K562 (cell line): ENCODE results near the gene TNF. TPM values are rescaled to one million over a fixed set of nuclear protein-coding genes. Genes with fewer than 3 reads are reported as not detected.
A peak's percentile ranks its signal among the peaks of the same experiment; 100 is the strongest.

Experiments used
- HDAC2 ChIP-seq: fragments of 450-650 bp; IDR thresholded peaks from 2 replicates; pipeline ENCODE4 v1.6.1; 2016; ENCODE audit warnings: mild to moderate bottlenecking
- NR2C2 ChIP-seq, 2 experiments: fragments of 200-800 bp in 1 of 2; sonication (Bioruptor generic) in 1 of 2; sonication (generic) in 1 of 2; formaldehyde crosslinking in 1 of 2; IDR thresholded peaks; 2 replicates each; pipeline versions ENCODE4 v1.6.1 to v1.8.0; 2016 to 2022; ENCODE audit warnings: mild to moderate bottlenecking in 1 of 2, missing compliant biosample characterization in 1 of 2, missing genetic modification characterization in 1 of 2, missing genetic modification reagents in 1 of 2
- SMC3 ChIP-seq: conservative IDR thresholded peaks from 2 replicates; pipeline ENCODE4 v1.6.1; 2011; ENCODE audit warnings: low read depth, low read length, improper control_type of control experiment; ENCODE audit not compliant: insufficient read depth
- YY1 ChIP-seq, 3 experiments: IDR thresholded peaks; 2 replicates each; pipeline ENCODE4 v1.6.1; 2011; ENCODE audit warnings: low read length in 2 of 3, mild to moderate bottlenecking in 2 of 3, moderate library complexity in 2 of 3, borderline replicate concordance in 1 of 3, control low read depth in 1 of 3, low read depth in 1 of 3; ENCODE audit not compliant: insufficient read depth in 3 of 3, insufficient replicate concordance in 2 of 3, control insufficient read depth in 1 of 3, insufficient read length in 1 of 3; ENCODE audit errors: extremely low read depth in 1 of 3
- ZBED1 ChIP-seq: IDR thresholded peaks from 2 replicates; pipeline ENCODE4 v1.6.1; 2014
- polyA plus RNA-seq, 8 experiments: library from polyadenylated mRNA; depleted of rRNA in 4 of 8; stranded (reverse) in 5 of 8; unstranded in 3 of 8; fragments of >200 nt; fragmentation: Nextera tagmentation in 2 of 8; fragmentation: Illumina TruSeq in 1 of 8; extraction: Ambion mirVana in 2 of 8; extraction: Trizol in 1 of 8; gene quantifications; 2 replicates each; pipeline versions ENCODE4 v1.2.1 to v1.2.3, GENCODE V29; 2011 to 2014; ENCODE audit warnings: inconsistent platforms in 1 of 8, missing spikeins in 1 of 8
- total RNA-seq, 7 experiments: library from RNA; depleted of rRNA in 6 of 7; stranded (reverse); fragments of >200 nt in 6 of 7; fragmentation: Illumina TruSeq in 2 of 7; extraction: Trizol in 2 of 7; gene quantifications; 2 replicates each; pipeline versions ENCODE4 v1.2.1 to v1.2.3, GENCODE V29; 2011 to 2021; ENCODE audit warnings: low replicate concordance in 1 of 7
- TF ChIP-seq, protein P1 (sequence below), 3 experiments: IDR thresholded peaks in 2 of 3; conservative IDR thresholded peaks in 1 of 3; 2 replicates each; pipeline ENCODE4 v1.5.1; 2011 to 2012; ENCODE audit warnings: low read length in 3 of 3, mild to moderate bottlenecking in 3 of 3, control low read depth in 2 of 3, improper control_type of control experiment in 1 of 3, inconsistent platforms in 1 of 3, low read depth in 1 of 3, mixed read lengths in 1 of 3, moderate library complexity in 1 of 3; ENCODE audit not compliant: insufficient read depth in 2 of 3
- TF ChIP-seq, protein P2 (sequence below): sonication (generic); formaldehyde crosslinking; IDR thresholded peaks from 2 replicates; pipeline ENCODE4 v1.8.0; 2023; ENCODE audit warnings: mild to moderate bottlenecking, missing genetic modification reagents
- TF ChIP-seq, protein P3 (sequence below): sonication (generic); formaldehyde crosslinking; IDR thresholded peaks from 2 replicates; pipeline ENCODE4 v1.8.0; 2022; ENCODE audit warnings: mild to moderate bottlenecking, low read depth, missing genetic modification reagents
- TF ChIP-seq, protein P4 (sequence below): fragments of 200-800 bp; sonication (Bioruptor generic); IDR thresholded peaks from 2 replicates; pipeline ENCODE4 v1.6.1; 2017; ENCODE audit warnings: missing genetic modification characterization, missing compliant biosample characterization

Gene TNF
- total and polyA plus RNA-seq, 9 of the 15 experiments (the other 6 are each of a cell fraction or from before 2014, with no cell fraction given), result 0.08 to 0.40 TPM; not detected in 7

DNA sequence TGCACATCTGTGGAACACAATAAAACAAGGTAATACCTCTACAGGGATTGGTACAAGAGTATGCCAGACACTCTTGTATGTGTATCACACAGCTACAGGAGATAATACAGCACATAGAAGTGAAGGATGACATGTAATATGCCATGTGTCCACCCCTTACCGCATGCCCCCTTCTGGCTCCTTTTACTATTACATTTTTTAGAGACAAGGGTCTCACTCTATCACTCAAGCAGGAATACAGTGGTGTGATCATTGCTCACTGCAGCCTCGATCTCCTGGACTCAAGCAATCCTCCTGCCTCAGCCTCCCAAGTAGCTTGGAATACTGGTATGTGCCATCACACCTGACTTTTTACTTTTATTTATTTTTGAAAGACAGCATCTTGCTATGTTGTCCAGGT is 21.6 kb downstream of the TNF start (continued):
- TF ChIP-seq, protein P1, sequence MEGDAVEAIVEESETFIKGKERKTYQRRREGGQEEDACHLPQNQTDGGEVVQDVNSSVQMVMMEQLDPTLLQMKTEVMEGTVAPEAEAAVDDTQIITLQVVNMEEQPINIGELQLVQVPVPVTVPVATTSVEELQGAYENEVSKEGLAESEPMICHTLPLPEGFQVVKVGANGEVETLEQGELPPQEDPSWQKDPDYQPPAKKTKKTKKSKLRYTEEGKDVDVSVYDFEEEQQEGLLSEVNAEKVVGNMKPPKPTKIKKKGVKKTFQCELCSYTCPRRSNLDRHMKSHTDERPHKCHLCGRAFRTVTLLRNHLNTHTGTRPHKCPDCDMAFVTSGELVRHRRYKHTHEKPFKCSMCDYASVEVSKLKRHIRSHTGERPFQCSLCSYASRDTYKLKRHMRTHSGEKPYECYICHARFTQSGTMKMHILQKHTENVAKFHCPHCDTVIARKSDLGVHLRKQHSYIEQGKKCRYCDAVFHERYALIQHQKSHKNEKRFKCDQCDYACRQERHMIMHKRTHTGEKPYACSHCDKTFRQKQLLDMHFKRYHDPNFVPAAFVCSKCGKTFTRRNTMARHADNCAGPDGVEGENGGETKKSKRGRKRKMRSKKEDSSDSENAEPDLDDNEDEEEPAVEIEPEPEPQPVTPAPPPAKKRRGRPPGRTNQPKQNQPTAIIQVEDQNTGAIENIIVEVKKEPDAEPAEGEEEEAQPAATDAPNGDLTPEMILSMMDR (IDR thresholded peaks at IDR 0.05 in 2 of 3, conservative IDR thresholded peaks at IDR 0.05 in 1 of 3; ENCODE audit: insufficient read depth in 2 of 3, low read depth in 1 of 3, low read length in 3 of 3), result peak; percentile 68 to 81 (median 71)
- TF ChIP-seq, protein P2, sequence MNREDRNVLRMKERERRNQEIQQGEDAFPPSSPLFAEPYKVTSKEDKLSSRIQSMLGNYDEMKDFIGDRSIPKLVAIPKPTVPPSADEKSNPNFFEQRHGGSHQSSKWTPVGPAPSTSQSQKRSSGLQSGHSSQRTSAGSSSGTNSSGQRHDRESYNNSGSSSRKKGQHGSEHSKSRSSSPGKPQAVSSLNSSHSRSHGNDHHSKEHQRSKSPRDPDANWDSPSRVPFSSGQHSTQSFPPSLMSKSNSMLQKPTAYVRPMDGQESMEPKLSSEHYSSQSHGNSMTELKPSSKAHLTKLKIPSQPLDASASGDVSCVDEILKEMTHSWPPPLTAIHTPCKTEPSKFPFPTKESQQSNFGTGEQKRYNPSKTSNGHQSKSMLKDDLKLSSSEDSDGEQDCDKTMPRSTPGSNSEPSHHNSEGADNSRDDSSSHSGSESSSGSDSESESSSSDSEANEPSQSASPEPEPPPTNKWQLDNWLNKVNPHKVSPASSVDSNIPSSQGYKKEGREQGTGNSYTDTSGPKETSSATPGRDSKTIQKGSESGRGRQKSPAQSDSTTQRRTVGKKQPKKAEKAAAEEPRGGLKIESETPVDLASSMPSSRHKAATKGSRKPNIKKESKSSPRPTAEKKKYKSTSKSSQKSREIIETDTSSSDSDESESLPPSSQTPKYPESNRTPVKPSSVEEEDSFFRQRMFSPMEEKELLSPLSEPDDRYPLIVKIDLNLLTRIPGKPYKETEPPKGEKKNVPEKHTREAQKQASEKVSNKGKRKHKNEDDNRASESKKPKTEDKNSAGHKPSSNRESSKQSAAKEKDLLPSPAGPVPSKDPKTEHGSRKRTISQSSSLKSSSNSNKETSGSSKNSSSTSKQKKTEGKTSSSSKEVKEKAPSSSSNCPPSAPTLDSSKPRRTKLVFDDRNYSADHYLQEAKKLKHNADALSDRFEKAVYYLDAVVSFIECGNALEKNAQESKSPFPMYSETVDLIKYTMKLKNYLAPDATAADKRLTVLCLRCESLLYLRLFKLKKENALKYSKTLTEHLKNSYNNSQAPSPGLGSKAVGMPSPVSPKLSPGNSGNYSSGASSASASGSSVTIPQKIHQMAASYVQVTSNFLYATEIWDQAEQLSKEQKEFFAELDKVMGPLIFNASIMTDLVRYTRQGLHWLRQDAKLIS, result no peak
- TF ChIP-seq SMC3 (peak; percentile 73), HDAC2 (0 out of 2 replicates have a peak, but pooled peaks have one; percentile 38), ZBED1 (no peak), NR2C2 (CRISPR knock-in tag; IDR thresholded peaks at IDR 0.05) (no peak), NR2C2 (tag; IDR thresholded peaks at IDR 0.05) (no peak), YY1 (IDR thresholded peaks at IDR 0.05; ENCODE audit: borderline replicate concordance in 1 of 3, control insufficient read depth in 1 of 3, extremely low read depth in 1 of 3, insufficient read depth in 3 of 3, insufficient read length in 1 of 3, insufficient replicate concordance in 2 of 3, low read depth in 1 of 3, low read length in 2 of 3) (no peak)
- TF ChIP-seq, protein P3, sequence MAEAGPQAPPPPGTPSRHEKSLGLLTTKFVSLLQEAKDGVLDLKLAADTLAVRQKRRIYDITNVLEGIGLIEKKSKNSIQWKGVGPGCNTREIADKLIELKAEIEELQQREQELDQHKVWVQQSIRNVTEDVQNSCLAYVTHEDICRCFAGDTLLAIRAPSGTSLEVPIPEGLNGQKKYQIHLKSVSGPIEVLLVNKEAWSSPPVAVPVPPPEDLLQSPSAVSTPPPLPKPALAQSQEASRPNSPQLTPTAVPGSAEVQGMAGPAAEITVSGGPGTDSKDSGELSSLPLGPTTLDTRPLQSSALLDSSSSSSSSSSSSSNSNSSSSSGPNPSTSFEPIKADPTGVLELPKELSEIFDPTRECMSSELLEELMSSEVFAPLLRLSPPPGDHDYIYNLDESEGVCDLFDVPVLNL (CRISPR knock-in tag), result no peak
- TF ChIP-seq, protein P4, sequence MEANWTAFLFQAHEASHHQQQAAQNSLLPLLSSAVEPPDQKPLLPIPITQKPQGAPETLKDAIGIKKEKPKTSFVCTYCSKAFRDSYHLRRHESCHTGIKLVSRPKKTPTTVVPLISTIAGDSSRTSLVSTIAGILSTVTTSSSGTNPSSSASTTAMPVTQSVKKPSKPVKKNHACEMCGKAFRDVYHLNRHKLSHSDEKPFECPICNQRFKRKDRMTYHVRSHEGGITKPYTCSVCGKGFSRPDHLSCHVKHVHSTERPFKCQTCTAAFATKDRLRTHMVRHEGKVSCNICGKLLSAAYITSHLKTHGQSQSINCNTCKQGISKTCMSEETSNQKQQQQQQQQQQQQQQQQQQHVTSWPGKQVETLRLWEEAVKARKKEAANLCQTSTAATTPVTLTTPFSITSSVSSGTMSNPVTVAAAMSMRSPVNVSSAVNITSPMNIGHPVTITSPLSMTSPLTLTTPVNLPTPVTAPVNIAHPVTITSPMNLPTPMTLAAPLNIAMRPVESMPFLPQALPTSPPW (CRISPR knock-in tag), result no peak
